Fibroblast of the aortic adventitia (primary cell): ENCODE results near the gene EPB41L3. TPM values are rescaled to one million over a fixed set of nuclear protein-coding genes. Genes with fewer than 3 reads are reported as not detected.
A peak's percentile ranks its signal among the peaks of the same experiment; 100 is the strongest.

Experiments used
- DNase-seq: peaks from one replicate; pipeline ENCODE4 v3.0.0-alpha.2; 2010; ENCODE audit warnings: low read depth
- H3K4me3 ChIP-seq: 2 replicates; pipeline ENCODE4 v1.5.1; 2011; ENCODE audit warnings: low read depth, mild to moderate bottlenecking, control low read depth, low read length, moderate library complexity
- CTCF ChIP-seq: IDR thresholded peaks from 2 replicates; pipeline ENCODE4 v1.5.1; 2011; ENCODE audit warnings: mild to moderate bottlenecking, low read length, control low read depth, inconsistent platforms; ENCODE audit not compliant: insufficient read depth
- total RNA-seq: library from RNA; depleted of rRNA; stranded (reverse); fragments of >200 nt; gene quantifications from 2 replicates; pipeline ENCODE4 v1.2.3, GENCODE V29; 2012; ENCODE audit warnings: low replicate concordance

Gene EPB41L3
- total RNA-seq, 1 donor, result 28.0 TPM

- no peak for TF ChIP-seq CTCF
- H3K4me3 ChIP-seq, result no peak overlapping the region
- DNase-seq, result no peak
These were observed 76.1 kb downstream of the EPB41L3 start for GRCh38 chr18:5467671-5468070.

- DNase-seq, result no peak
- TF ChIP-seq CTCF, result no peak
- no peak overlapping the region for H3K4me3 ChIP-seq
These were observed 77.5 kb downstream of the EPB41L3 start for GRCh38 chr18:5466256-5466655.

- no peak overlapping the region for H3K4me3 ChIP-seq
- no peak for TF ChIP-seq CTCF
- DNase-seq, result peak; percentile 12
These were observed 79.5 kb downstream of the EPB41L3 start for GRCh38 chr18:5464251-5464650.

GRCh38 chr18:5463831-5464230 lies 80.0 kb downstream of the EPB41L3 start:
- no peak for TF ChIP-seq CTCF
- no peak overlapping the region for H3K4me3 ChIP-seq
- DNase-seq, result no peak

GRCh38 chr18:5463390-5463789 lies 80.4 kb downstream of the EPB41L3 start:
- H3K4me3 ChIP-seq, result no peak overlapping the region
- no peak for TF ChIP-seq CTCF
- peak; percentile 88 for DNase-seq

- no peak for TF ChIP-seq CTCF
- H3K4me3 ChIP-seq, result no peak overlapping the region
These were observed 81.6 kb downstream of the EPB41L3 start for GRCh38 chr18:5462227-5462626.

GRCh38 chr18:5461041-5461440 lies 82.8 kb downstream of the EPB41L3 start:
- TF ChIP-seq CTCF, result no peak
- no peak for DNase-seq
- no peak overlapping the region for H3K4me3 ChIP-seq

More at GRCh38 chr18:5462227-5462626, 81.6 kb downstream of the EPB41L3 start:
- DNase-seq, result no peak
